Measurements from ENCODE around the gene RAPGEF4. TPM values are rescaled to one million over a fixed set of nuclear protein-coding genes. Genes with fewer than 3 reads are reported as not detected.

RAPGEF4 gene
- total and polyA plus RNA-seq, 9 of the 15 experiments (the other 6 are each of a cell fraction or from before 2014, with no cell fraction given): 0.04 to 0.33 (median 0.13) TPM; not detected in 6

DNA sequence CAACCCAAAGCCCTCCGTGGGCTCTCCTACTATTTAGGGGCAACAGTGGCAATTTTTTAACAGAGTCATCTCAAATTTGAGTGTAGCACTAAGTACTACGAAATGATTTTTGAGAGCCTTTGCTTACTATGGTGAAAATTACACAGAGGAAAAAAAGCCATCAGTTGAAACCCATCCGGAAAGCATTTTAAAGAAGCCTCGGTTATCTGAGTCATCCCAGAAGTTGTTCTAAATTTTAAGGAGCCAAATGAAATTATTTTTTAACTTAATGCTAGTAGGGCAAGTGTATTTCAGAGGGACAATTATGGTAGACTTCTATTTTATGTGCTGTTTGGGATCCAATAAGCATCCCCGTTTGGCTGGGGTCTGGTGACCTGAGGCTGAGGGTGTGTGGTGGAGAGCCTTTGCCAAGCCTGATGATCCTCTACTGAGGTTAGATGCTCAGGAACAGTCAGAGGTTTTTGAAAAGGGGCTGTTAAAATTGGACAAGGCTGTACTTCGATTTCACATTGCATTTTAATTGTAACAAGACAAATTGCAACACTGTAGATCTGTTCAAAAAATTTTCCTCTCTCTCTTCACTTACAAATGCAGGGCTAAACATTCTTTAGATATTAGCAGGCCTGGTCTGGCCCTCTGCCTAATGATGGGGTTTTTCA is 47.0 kb downstream of the RAPGEF4 start (continued):
- TF ChIP-seq RREB1 (CRISPR knock-in tag; IDR thresholded peaks at IDR 0.05) (no peak), KLF10 (CRISPR knock-in tag; IDR thresholded peaks at IDR 0.05) (no peak), ZNF407 (IDR thresholded peaks at IDR 0.05; ENCODE audit: low read depth) (no peak), ZC3H4 (CRISPR knock-in tag; IDR thresholded peaks at IDR 0.05; ENCODE audit: borderline replicate concordance) (no peak)

Data from K562 (cell line).